ENCODE measurements around the gene HLX. TPM values are rescaled to one million over a fixed set of nuclear protein-coding genes. Genes with fewer than 3 reads are reported as not detected.

The HLX gene
- total and polyA plus RNA-seq, 7 donors: 3.2 to 11.6 (median 4.3) TPM

DNA sequence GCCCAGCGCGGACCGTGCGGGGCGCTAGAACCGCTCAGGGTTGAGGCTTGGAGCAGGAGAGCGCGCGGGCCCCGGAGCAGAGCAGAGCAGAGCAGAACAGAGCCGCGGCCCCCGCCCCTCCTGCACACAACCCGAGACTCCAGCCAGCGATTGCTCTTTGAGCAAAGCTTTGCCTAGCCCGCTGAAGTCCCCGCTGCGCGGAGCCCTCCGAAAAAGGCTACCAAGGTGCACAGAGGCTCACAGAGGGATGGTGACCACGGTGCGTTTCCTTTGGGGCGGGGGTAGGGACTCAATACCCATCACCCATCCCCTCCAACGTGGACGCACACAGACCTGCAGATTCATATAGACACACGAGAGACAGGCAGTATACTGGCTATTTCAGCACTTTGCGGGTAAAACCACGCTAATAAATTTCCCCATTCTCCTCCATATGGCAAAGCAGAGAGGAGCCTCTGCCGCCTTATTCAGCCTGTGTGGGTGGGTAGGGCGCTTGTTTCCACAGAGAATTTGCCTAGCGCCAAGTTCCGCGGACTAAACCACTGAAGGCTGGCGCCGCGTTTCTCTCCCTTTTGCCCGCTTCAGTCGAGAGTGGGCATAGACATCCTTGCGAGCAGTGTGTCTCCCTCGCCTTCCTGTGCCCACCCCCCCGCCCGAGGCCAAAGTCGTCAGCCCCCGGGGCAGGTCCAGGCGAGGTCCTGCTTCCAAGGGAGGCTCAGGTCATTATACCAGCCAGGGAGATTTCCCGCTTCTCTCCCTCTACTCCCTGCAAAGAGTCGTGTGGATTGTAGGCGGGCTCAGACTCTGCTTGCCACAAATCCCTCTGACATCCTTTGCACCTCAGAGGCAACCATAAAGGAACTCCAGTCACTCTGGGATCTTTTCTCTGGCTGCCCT, 8.5 kb downstream of the HLX start:
- intact Hi-C loops (cut with DNase I): loop anchor here in 1 of 2 donors (10.0 kb wide), 1 partner anchor 227 kb away; no protein-coding TSS in a partner anchor
- Histone ChIP-seq H3K4me3 (peak overlapping the region; percentile 5), H3K27ac (no peak overlapping the region), H3K27me3 (ENCODE audit: insufficient read depth in 3 of 3, low read length in 2 of 3) (peaks cover 0 to 36% (median 21%) of the 10 kb centered on the region in 3 donors), H3K9me3 (no peaks in the 10 kb centered on the region), H3K36me3 (ENCODE audit: insufficient read depth in 1 of 2, low read depth in 1 of 2) (peaks cover 6 to 31% of the 10 kb centered on the region in 2 donors), H3K4me1 (peaks cover 3% of the 10 kb centered on the region)
- 23 to 28% (median 24%) methylated on average over 43 to 48 of the region's 48 CpGs for WGBS, 3 donors
- TF ChIP-seq, protein P1, sequence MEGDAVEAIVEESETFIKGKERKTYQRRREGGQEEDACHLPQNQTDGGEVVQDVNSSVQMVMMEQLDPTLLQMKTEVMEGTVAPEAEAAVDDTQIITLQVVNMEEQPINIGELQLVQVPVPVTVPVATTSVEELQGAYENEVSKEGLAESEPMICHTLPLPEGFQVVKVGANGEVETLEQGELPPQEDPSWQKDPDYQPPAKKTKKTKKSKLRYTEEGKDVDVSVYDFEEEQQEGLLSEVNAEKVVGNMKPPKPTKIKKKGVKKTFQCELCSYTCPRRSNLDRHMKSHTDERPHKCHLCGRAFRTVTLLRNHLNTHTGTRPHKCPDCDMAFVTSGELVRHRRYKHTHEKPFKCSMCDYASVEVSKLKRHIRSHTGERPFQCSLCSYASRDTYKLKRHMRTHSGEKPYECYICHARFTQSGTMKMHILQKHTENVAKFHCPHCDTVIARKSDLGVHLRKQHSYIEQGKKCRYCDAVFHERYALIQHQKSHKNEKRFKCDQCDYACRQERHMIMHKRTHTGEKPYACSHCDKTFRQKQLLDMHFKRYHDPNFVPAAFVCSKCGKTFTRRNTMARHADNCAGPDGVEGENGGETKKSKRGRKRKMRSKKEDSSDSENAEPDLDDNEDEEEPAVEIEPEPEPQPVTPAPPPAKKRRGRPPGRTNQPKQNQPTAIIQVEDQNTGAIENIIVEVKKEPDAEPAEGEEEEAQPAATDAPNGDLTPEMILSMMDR (IDR thresholded peaks at IDR 0.05): no peak
- DNase-seq (no peak), ATAC-seq (peak in 3 of 4 donors; percentile 9 to 51 (median 42))

DNA sequence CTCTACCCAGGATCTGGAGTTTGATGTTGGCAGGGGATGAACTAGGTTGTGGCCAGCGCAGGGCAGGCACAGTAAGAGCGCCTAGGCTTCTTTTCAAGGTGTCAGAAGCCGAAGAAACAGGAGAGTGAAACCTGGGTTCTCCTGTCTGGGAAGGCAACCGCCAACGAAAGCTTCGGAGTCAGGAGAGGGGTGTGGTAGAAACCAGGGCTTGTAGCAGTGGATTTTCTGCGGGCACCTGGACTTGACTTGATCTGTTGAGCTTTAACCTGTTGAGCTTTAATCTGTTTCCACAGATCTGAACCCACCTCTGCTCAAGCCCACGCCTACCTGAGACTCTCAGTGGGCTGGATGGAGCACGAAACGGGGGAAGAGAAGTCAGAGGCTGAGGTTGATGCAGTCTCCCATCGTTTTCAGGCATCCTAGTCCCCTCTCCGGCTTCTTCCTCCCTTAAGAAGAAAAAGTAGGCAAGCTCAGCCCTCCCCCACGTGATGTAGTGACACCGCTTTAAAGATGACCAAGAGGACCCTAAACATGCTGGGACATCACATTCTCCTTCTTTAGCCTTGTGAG, 9.3 kb downstream of the HLX start:
- H3K4me1 ChIP-seq: peaks cover 3% of the 10 kb centered on the region
- 52 to 57% (median 56%) methylated on average over 14 of the region's 14 CpGs for WGBS, 3 donors
- TF ChIP-seq, protein P1 (IDR thresholded peaks at IDR 0.05): no peak
- DNase-seq: no peak
- no peak overlapping the region for H3K27ac ChIP-seq
- no peaks in the 10 kb centered on the region for H3K9me3 ChIP-seq
- H3K36me3 ChIP-seq (ENCODE audit: insufficient read depth in 1 of 2, low read depth in 1 of 2): peaks cover 6 to 25% of the 10 kb centered on the region in 2 donors
- ATAC-seq: no peak
- intact Hi-C loops (cut with DNase I): loop anchor here in 1 of 2 donors (10.0 kb wide), 1 partner anchor 226 kb away; no protein-coding TSS in a partner anchor
- no peak overlapping the region for H3K4me3 ChIP-seq
- H3K27me3 ChIP-seq (ENCODE audit: insufficient read depth in 3 of 3, low read length in 2 of 3): peaks cover 0 to 43% (median 22%) of the 10 kb centered on the region in 3 donors

DNA sequence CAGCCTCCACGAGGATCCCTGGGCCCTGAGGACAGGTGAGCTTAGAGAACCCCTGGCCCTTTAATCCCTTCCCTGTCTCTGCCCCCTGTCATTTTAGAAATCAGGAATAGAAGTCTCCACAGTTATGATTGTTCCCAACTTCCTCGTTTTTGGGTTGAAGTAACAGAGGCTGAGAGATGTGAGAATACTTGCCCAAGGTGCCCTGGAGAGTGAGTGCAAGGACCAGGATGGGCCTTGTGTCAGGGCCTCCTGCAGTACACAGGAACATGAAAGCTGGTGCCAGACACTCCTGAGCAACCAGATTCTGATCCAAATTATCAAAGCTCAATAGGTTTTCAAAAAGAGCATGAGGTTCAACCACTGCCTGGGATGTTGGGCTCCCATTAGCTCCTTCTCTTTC, 10.1 kb downstream of the HLX start:
- Histone ChIP-seq H3K36me3 (ENCODE audit: insufficient read depth in 1 of 2, low read depth in 1 of 2) (peaks cover 3 to 17% of the 10 kb centered on the region in 2 donors), H3K9me3 (no peaks in the 10 kb centered on the region), H3K27me3 (ENCODE audit: insufficient read depth in 3 of 3, low read length in 2 of 3) (peaks cover 0 to 52% (median 27%) of the 10 kb centered on the region in 3 donors), H3K27ac (no peak overlapping the region), H3K4me3 (no peak overlapping the region), H3K4me1 (peaks cover 3% of the 10 kb centered on the region)
- TF ChIP-seq, protein P1 (IDR thresholded peaks at IDR 0.05): no peak
- no peak for ATAC-seq
- no peak for DNase-seq
- intact Hi-C loops (cut with DNase I): loop anchor here in 1 of 2 donors (10.0 kb wide), 1 partner anchor 225 kb away; no protein-coding TSS in a partner anchor
- 58 to 71% (median 64%) methylated on average over 2 of the region's 2 CpGs for WGBS, 3 donors

DNA sequence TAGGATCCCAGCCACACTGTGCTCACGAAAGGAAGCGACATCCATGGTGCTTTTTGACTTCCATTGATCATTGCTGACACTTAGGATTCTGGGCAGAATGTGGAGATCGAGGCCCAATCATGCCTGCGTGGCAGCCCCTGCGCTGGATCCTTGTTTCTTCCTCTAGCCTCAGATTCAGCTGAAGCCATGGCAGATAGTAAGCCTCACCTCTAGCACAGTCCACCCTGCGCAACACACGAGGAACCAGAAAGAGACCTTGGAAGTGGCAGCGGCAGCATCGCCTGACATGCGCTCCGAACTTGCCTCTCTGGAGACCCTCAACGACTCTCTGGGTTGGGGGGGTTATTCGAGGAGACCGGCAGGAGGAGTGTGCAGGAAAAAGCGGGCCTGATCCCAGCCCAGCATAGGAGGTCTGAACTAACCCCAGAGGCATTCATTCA, 10.6 kb downstream of the HLX start:
- H3K4me1 ChIP-seq: peaks cover 3% of the 10 kb centered on the region
- H3K4me3 ChIP-seq: no peak overlapping the region
- ATAC-seq: no peak
- H3K27ac ChIP-seq: no peak overlapping the region
- no peak for DNase-seq
- TF ChIP-seq, protein P1 (IDR thresholded peaks at IDR 0.05): no peak
- peaks cover 0 to 55% (median 32%) of the 10 kb centered on the region in 3 donors for H3K27me3 ChIP-seq (ENCODE audit: insufficient read depth in 3 of 3, low read length in 2 of 3)
- H3K9me3 ChIP-seq: no peaks in the 10 kb centered on the region
- 76 to 84% (median 82%) methylated on average over 15 of the region's 15 CpGs for WGBS, 3 donors
- intact Hi-C loops (cut with DNase I): loop anchor here in 1 of 2 donors (10.0 kb wide), 1 partner anchor 225 kb away; no protein-coding TSS in a partner anchor
- peaks cover 0 to 12% of the 10 kb centered on the region in 2 donors for H3K36me3 ChIP-seq (ENCODE audit: insufficient read depth in 1 of 2, low read depth in 1 of 2)

All from psoas muscle (tissue), 8 donors.